HepG2 (cell line): ENCODE measurements around the gene GNA14. TPM values are rescaled to one million over a fixed set of nuclear protein-coding genes. Genes with fewer than 3 reads are reported as not detected.

Experiments
- ISL2 ChIP-seq: sonication (generic); formaldehyde crosslinking; IDR thresholded peaks from 2 replicates; pipeline ENCODE4 v1.5.0; 2020; ENCODE audit warnings: missing genetic modification reagents
- KAT8 ChIP-seq: IDR thresholded peaks from 2 replicates; pipeline ENCODE4 v1.6.1; 2016; ENCODE audit warnings: missing genetic modification reagents, missing compliant biosample characterization
- KLF16 ChIP-seq, 2 experiments: sonication (generic) in 1 of 2; formaldehyde crosslinking in 1 of 2; IDR thresholded peaks; 2 replicates each; pipeline versions ENCODE4 v1.6.1 to v1.8.0; 2016 to 2023; ENCODE audit warnings: missing genetic modification reagents in 2 of 2, missing compliant biosample characterization in 1 of 2
- PAX8 ChIP-seq: sonication (generic); formaldehyde crosslinking; IDR thresholded peaks from 2 replicates; pipeline ENCODE4 v1.8.0; 2022; ENCODE audit warnings: mild to moderate bottlenecking, missing genetic modification reagents, borderline replicate concordance
- SOX5 ChIP-seq: IDR thresholded peaks from 2 replicates; pipeline ENCODE4 v1.6.1; 2016; ENCODE audit warnings: borderline replicate concordance
- ZBTB42 ChIP-seq: sonication (generic); formaldehyde crosslinking; IDR thresholded peaks from 2 replicates; pipeline ENCODE4 v1.5.0; 2020; ENCODE audit warnings: mild to moderate bottlenecking, missing genetic modification reagents
- ZFP36L1 ChIP-seq: sonication (generic); formaldehyde crosslinking; IDR thresholded peaks from 2 replicates; pipeline ENCODE4 v1.8.0; 2022; ENCODE audit warnings: mild to moderate bottlenecking, missing genetic modification reagents, moderate library complexity
- ZNF614 ChIP-seq: IDR thresholded peaks from 2 replicates; pipeline ENCODE4 v1.6.1; 2018; ENCODE audit warnings: missing biosample characterization, missing genetic modification reagents, inconsistent platforms, borderline replicate concordance
- polyA plus RNA-seq, 8 experiments: library from polyadenylated mRNA; depleted of rRNA in 3 of 8; stranded (reverse) in 7 of 8; unstranded in 1 of 8; fragments of >200 nt; fragmentation: Illumina TruSeq in 4 of 8; extraction: Trizol in 4 of 8; gene quantifications; 2 replicates each; pipeline versions ENCODE4 v1.2.1 to v1.2.3, GENCODE V29; 2011 to 2016; ENCODE audit warnings: low read depth in 4 of 8, missing spikeins in 1 of 8, mixed read lengths in 1 of 8; ENCODE audit not compliant: insufficient read depth in 1 of 8
- total RNA-seq, 5 experiments: library from RNA; depleted of rRNA; stranded (reverse); fragments of >200 nt; fragmentation: Illumina TruSeq; extraction: Trizol; gene quantifications; 2 replicates each; pipeline ENCODE4 v1.2.3, GENCODE V29; 2016; ENCODE audit warnings: low read depth in 1 of 5
- TF ChIP-seq, protein P1 (sequence below): sonication (generic); formaldehyde crosslinking; IDR thresholded peaks from 2 replicates; pipeline ENCODE4 v1.4.0; 2020; ENCODE audit warnings: missing genetic modification reagents
- TF ChIP-seq, protein P2 (sequence below): IDR thresholded peaks from 2 replicates; pipeline ENCODE4 v1.6.1; 2016; ENCODE audit warnings: low read depth
- TF ChIP-seq, protein P3 (sequence below): sonication (generic); formaldehyde crosslinking; IDR thresholded peaks from 2 replicates; pipeline ENCODE4 v1.4.0; 2020; ENCODE audit warnings: missing genetic modification reagents
- TF ChIP-seq, protein P4 (sequence below): sonication (generic); formaldehyde crosslinking; conservative IDR thresholded peaks from 2 replicates; pipeline ENCODE4 v1.4.0; 2020; ENCODE audit warnings: missing genetic modification reagents
- TF ChIP-seq, protein P5 (sequence below): sonication (generic); formaldehyde crosslinking; conservative IDR thresholded peaks from 2 replicates; pipeline ENCODE4 v1.4.0; 2020; ENCODE audit warnings: missing genetic modification reagents
- TF ChIP-seq, protein P6 (sequence below): sonication (generic); formaldehyde crosslinking; IDR thresholded peaks from 2 replicates; pipeline ENCODE4 v1.8.1; 2023; ENCODE audit warnings: mild to moderate bottlenecking, inconsistent platforms, moderate library complexity, missing genetic modification reagents, borderline replicate concordance
- TF ChIP-seq, protein P7 (sequence below): IDR thresholded peaks from 2 replicates; pipeline ENCODE4 v1.6.1; 2018; ENCODE audit warnings: missing genetic modification reagents

The GNA14 gene
- total and polyA plus RNA-seq, 2 of the 13 experiments (the other 11 are each of a cell fraction or from before 2014, with no cell fraction given), result not detected

DNA sequence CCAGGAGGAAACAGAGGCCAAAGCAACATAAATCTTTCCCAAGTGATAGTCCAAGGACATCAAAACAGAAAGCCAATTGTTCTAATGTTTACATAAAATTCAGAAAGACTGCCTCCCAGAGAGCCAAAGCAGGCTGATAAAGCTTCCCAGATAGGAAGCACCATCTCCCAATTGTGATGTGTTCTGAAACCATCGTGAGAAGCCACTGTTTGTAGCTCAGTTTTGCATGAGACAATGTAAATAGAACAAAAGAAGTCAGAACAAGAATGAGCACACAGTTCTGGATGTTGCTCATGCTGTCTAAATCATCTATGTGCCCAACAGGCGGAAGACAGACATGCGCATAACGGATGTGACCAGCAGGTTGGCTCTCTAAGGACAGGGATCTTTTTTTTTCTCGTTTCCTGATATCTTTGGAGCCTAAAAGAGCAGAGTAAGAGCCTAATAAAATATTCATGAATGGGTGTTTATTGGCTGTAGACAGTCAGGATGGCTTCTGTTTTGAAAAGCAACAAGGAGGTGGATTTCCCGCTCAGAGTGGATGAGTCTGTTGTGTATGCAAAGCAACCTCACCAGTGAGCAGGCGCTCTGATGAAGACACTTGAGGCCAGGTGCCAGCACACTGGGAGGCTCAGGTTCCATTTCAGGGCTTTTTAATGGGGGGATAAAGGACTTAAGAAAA lies 113.6 kb downstream of the GNA14 start (continued):
- TF ChIP-seq, protein P1, sequence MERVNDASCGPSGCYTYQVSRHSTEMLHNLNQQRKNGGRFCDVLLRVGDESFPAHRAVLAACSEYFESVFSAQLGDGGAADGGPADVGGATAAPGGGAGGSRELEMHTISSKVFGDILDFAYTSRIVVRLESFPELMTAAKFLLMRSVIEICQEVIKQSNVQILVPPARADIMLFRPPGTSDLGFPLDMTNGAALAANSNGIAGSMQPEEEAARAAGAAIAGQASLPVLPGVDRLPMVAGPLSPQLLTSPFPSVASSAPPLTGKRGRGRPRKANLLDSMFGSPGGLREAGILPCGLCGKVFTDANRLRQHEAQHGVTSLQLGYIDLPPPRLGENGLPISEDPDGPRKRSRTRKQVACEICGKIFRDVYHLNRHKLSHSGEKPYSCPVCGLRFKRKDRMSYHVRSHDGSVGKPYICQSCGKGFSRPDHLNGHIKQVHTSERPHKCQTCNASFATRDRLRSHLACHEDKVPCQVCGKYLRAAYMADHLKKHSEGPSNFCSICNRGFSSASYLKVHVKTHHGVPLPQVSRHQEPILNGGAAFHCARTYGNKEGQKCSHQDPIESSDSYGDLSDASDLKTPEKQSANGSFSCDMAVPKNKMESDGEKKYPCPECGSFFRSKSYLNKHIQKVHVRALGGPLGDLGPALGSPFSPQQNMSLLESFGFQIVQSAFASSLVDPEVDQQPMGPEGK (CRISPR knock-in tag), result peak; percentile 32; the same call in 1 of the 2 replicates
- peak in 1 of 2 experiments; percentile 69; a peak in 1 of 4 replicates for TF ChIP-seq KLF16 (CRISPR knock-in tag; IDR thresholded peaks at IDR 0.05)
- peak; percentile 86 for TF ChIP-seq ZNF614 (CRISPR knock-in tag)
- peak; percentile 55; the same call in 1 of the 2 replicates for TF ChIP-seq ISL2 (CRISPR knock-in tag)
- TF ChIP-seq ZFP36L1, result 0 out of 2 replicates have a peak, but pooled peaks have one; percentile 36
- peak; percentile 43; the same call in 1 of the 2 replicates for TF ChIP-seq KAT8 (CRISPR knock-in tag)
- TF ChIP-seq, protein P2, sequence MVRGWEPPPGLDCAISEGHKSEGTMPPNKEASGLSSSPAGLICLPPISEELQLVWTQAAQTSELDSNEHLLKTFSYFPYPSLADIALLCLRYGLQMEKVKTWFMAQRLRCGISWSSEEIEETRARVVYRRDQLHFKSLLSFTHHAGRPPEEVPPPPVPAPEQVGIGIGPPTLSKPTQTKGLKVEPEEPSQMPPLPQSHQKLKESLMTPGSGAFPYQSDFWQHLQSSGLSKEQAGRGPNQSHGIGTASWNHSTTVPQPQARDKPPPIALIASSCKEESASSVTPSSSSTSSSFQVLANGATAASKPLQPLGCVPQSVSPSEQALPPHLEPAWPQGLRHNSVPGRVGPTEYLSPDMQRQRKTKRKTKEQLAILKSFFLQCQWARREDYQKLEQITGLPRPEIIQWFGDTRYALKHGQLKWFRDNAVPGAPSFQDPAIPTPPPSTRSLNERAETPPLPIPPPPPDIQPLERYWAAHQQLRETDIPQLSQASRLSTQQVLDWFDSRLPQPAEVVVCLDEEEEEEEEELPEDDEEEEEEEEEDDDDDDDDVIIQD (CRISPR knock-in tag), result peak; percentile 50; the same call in 1 of the 2 replicates
- TF ChIP-seq, protein P3, sequence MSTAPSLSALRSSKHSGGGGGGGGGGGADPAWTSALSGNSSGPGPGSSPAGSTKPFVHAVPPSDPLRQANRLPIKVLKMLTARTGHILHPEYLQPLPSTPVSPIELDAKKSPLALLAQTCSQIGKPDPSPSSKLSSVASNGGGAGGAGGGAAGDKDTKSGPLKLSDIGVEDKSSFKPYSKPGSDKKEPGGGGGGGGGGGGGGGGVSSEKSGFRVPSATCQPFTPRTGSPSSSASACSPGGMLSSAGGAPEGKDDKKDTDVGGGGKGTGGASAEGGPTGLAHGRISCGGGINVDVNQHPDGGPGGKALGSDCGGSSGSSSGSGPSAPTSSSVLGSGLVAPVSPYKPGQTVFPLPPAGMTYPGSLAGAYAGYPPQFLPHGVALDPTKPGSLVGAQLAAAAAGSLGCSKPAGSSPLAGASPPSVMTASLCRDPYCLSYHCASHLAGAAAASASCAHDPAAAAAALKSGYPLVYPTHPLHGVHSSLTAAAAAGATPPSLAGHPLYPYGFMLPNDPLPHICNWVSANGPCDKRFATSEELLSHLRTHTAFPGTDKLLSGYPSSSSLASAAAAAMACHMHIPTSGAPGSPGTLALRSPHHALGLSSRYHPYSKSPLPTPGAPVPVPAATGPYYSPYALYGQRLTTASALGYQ (CRISPR knock-in tag), result peak; percentile 78; the same call in 1 of the 2 replicates
- peak; percentile 99 for TF ChIP-seq SOX5 (CRISPR knock-in tag)
- TF ChIP-seq, protein P4, sequence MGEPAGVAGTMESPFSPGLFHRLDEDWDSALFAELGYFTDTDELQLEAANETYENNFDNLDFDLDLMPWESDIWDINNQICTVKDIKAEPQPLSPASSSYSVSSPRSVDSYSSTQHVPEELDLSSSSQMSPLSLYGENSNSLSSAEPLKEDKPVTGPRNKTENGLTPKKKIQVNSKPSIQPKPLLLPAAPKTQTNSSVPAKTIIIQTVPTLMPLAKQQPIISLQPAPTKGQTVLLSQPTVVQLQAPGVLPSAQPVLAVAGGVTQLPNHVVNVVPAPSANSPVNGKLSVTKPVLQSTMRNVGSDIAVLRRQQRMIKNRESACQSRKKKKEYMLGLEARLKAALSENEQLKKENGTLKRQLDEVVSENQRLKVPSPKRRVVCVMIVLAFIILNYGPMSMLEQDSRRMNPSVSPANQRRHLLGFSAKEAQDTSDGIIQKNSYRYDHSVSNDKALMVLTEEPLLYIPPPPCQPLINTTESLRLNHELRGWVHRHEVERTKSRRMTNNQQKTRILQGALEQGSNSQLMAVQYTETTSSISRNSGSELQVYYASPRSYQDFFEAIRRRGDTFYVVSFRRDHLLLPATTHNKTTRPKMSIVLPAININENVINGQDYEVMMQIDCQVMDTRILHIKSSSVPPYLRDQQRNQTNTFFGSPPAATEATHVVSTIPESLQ (CRISPR knock-in tag), result no peak
- TF ChIP-seq, protein P5, sequence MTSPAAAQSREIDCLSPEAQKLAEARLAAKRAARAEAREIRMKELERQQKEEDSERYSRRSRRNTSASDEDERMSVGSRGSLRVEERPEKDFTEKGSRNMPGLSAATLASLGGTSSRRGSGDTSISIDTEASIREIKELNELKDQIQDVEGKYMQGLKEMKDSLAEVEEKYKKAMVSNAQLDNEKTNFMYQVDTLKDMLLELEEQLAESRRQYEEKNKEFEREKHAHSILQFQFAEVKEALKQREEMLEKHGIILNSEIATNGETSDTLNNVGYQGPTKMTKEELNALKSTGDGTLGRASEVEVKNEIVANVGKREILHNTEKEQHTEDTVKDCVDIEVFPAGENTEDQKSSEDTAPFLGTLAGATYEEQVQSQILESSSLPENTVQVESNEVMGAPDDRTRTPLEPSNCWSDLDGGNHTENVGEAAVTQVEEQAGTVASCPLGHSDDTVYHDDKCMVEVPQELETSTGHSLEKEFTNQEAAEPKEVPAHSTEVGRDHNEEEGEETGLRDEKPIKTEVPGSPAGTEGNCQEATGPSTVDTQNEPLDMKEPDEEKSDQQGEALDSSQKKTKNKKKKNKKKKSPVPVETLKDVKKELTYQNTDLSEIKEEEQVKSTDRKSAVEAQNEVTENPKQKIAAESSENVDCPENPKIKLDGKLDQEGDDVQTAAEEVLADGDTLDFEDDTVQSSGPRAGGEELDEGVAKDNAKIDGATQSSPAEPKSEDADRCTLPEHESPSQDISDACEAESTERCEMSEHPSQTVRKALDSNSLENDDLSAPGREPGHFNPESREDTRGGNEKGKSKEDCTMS (CRISPR knock-in tag), result no peak
- TF ChIP-seq ZBTB42, result no peak
- TF ChIP-seq, protein P6, sequence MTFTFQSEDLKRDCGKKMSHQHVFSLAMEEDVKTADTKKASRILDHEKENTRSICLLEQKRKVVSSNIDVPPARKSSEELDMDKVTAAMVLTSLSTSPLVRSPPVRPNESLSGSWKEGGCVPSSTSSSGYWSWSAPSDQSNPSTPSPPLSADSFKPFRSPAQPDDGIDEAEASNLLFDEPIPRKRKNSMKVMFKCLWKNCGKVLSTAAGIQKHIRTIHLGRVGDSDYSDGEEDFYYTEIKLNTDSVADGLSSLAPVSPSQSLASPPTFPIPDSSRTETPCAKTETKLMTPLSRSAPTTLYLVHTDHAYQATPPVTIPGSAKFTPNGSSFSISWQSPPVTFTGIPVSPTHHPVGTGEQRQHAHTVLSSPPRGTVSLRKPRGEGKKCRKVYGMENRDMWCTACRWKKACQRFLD (CRISPR knock-in tag), result no peak
- TF ChIP-seq PAX8 (CRISPR knock-in tag), result no peak
- TF ChIP-seq, protein P7, sequence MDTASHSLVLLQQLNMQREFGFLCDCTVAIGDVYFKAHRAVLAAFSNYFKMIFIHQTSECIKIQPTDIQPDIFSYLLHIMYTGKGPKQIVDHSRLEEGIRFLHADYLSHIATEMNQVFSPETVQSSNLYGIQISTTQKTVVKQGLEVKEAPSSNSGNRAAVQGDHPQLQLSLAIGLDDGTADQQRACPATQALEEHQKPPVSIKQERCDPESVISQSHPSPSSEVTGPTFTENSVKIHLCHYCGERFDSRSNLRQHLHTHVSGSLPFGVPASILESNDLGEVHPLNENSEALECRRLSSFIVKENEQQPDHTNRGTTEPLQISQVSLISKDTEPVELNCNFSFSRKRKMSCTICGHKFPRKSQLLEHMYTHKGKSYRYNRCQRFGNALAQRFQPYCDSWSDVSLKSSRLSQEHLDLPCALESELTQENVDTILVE (CRISPR knock-in tag), result 0 out of 2 replicates have a peak, but pooled peaks have one; percentile 27
